ENCODE data around the gene KCNK10. TPM values are rescaled to one million over a fixed set of nuclear protein-coding genes. Genes with fewer than 3 reads are reported as not detected.

Gene KCNK10
- total RNA-seq, 2 experiments from 2014 or later = not detected

DNA sequence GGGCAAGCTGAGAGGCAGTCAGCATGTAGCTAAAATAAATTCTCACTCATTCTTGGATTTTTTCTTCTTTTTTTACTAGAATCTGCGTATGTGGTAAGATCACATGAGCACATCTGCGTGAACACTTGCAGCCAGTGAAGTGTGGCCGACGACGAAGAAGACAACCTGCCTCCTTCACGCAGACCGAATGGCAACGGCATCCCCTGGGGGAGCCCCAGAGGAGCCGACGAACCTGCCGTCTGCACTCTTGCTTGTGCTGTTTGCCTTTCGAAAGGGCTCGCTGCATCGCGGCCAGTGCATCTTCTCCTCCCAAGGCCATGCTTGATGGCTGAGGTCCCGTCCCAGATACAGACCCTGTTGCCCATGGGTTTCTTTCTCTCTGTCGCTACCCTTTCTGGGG is 113.8 kb downstream of the KCNK10 start:
- H3K36me3 ChIP-seq (ENCODE audit: insufficient read depth, low read length) = no peaks in the 10 kb centered on the region
- TF ChIP-seq, protein P1, sequence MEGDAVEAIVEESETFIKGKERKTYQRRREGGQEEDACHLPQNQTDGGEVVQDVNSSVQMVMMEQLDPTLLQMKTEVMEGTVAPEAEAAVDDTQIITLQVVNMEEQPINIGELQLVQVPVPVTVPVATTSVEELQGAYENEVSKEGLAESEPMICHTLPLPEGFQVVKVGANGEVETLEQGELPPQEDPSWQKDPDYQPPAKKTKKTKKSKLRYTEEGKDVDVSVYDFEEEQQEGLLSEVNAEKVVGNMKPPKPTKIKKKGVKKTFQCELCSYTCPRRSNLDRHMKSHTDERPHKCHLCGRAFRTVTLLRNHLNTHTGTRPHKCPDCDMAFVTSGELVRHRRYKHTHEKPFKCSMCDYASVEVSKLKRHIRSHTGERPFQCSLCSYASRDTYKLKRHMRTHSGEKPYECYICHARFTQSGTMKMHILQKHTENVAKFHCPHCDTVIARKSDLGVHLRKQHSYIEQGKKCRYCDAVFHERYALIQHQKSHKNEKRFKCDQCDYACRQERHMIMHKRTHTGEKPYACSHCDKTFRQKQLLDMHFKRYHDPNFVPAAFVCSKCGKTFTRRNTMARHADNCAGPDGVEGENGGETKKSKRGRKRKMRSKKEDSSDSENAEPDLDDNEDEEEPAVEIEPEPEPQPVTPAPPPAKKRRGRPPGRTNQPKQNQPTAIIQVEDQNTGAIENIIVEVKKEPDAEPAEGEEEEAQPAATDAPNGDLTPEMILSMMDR (IDR thresholded peaks at IDR 0.05) = no peak
- H3K27ac ChIP-seq (ENCODE audit: low read depth in 1 of 2, low read length in 2 of 2) = no peak overlapping the region
- DNase-seq (no peak), ATAC-seq (ENCODE audit: poor library complexity) (no peak)
- H3K4me3 ChIP-seq (ENCODE audit: low read length) = no peak overlapping the region
- ChIA-PET POLR2A (no interaction called here), CTCF (no interaction called here)
- no peaks in the 10 kb centered on the region for H3K9me3 Mint-ChIP-seq
- no peaks in the 10 kb centered on the region for H3K4me1 ChIP-seq (ENCODE audit: insufficient read depth, low read length)
- H3K27me3 Mint-ChIP-seq = peaks cover 62% of the 10 kb centered on the region
- H3K4me1 Mint-ChIP-seq (ENCODE audit: low read depth) = no peaks in the 10 kb centered on the region
- H3K36me3 Mint-ChIP-seq (ENCODE audit: low read depth) = no peaks in the 10 kb centered on the region
- no peak overlapping the region for H3K4me3 Mint-ChIP-seq
- intact Hi-C loops (cut with DNase I, micrococcal nuclease) = no loop called here
- H3K27me3 ChIP-seq (ENCODE audit: control insufficient read depth in 1 of 2, insufficient read depth in 2 of 2, low read length in 2 of 2) = peaks cover 6 to 8% of the 10 kb centered on the region in 2 experiments
- H3K27ac Mint-ChIP-seq = no peak overlapping the region
- no peaks in the 10 kb centered on the region for H3K9me3 ChIP-seq (ENCODE audit: control insufficient read depth in 1 of 2, insufficient read depth in 1 of 2, low read length in 2 of 2)

DNA sequence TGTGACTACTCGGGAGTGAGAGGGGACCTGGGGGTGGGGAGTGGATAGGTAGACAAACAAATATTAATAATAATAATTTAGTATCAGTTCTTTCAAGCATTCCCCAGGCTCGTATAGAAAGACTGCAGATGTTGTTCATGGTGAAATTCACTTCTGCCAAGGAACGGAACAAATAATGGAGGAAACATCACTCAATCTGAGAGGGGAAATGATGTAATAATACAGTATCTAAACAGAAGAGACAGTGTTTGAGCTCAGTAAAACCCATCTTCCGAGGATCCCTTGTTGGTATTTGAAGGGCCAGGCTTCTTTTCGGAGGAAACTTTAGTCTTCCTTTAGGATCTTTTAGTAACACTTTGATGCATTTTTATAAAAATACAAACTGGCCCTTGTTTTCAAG is 114.2 kb downstream of the KCNK10 start:
- Mint-ChIP-seq H3K36me3 (ENCODE audit: low read depth) (no peaks in the 10 kb centered on the region), H3K27me3 (peaks cover 63% of the 10 kb centered on the region), H3K4me3 (no peak overlapping the region), H3K9me3 (no peaks in the 10 kb centered on the region), H3K4me1 (ENCODE audit: low read depth) (no peaks in the 10 kb centered on the region), H3K27ac (no peak overlapping the region)
- no peaks in the 10 kb centered on the region for H3K9me3 ChIP-seq (ENCODE audit: control insufficient read depth in 1 of 2, insufficient read depth in 1 of 2, low read length in 2 of 2)
- CTCF ChIA-PET = no interaction called here
- H3K27me3 ChIP-seq (ENCODE audit: control insufficient read depth in 1 of 2, insufficient read depth in 2 of 2, low read length in 2 of 2) = peaks cover 6 to 8% of the 10 kb centered on the region in 2 experiments
- TF ChIP-seq, protein P1 (IDR thresholded peaks at IDR 0.05) = no peak
- POLR2A ChIA-PET = no interaction called here
- intact Hi-C loops (cut with DNase I, micrococcal nuclease) = no loop called here
- no peaks in the 10 kb centered on the region for H3K4me1 ChIP-seq (ENCODE audit: insufficient read depth, low read length)
- H3K4me3 ChIP-seq (ENCODE audit: low read length) = no peak overlapping the region
- no peak overlapping the region for H3K27ac ChIP-seq (ENCODE audit: low read depth in 1 of 2, low read length in 2 of 2)
- DNase-seq (no peak), ATAC-seq (ENCODE audit: poor library complexity) (no peak)
- no peaks in the 10 kb centered on the region for H3K36me3 ChIP-seq (ENCODE audit: insufficient read depth, low read length)

- H3K36me3 Mint-ChIP-seq (ENCODE audit: low read depth) = no peaks in the 10 kb centered on the region
- H3K4me1 Mint-ChIP-seq (ENCODE audit: low read depth) = no peaks in the 10 kb centered on the region
- ATAC-seq (ENCODE audit: poor library complexity) (no peak), DNase-seq (no peak)
- ChIA-PET CTCF (no interaction called here), POLR2A (no interaction called here)
- Histone ChIP-seq H3K27ac (ENCODE audit: low read depth in 1 of 2, low read length in 2 of 2) (no peak overlapping the region), H3K4me1 (ENCODE audit: insufficient read depth, low read length) (no peaks in the 10 kb centered on the region), H3K36me3 (ENCODE audit: insufficient read depth, low read length) (no peaks in the 10 kb centered on the region), H3K9me3 (ENCODE audit: control insufficient read depth in 1 of 2, insufficient read depth in 1 of 2, low read length in 2 of 2) (no peaks in the 10 kb centered on the region), H3K27me3 (ENCODE audit: control insufficient read depth in 1 of 2, insufficient read depth in 2 of 2, low read length in 2 of 2) (peaks cover 0 to 3% of the 10 kb centered on the region in 2 experiments), H3K4me3 (ENCODE audit: low read length) (no peak overlapping the region)
- no peak overlapping the region for H3K27ac Mint-ChIP-seq
- intact Hi-C loops (cut with DNase I, micrococcal nuclease) = no loop called here
- TF ChIP-seq, protein P1 (IDR thresholded peaks at IDR 0.05) = no peak
- H3K9me3 Mint-ChIP-seq = no peaks in the 10 kb centered on the region
- H3K27me3 Mint-ChIP-seq = peaks cover 55% of the 10 kb centered on the region
- no peak overlapping the region for H3K4me3 Mint-ChIP-seq
Measured at GRCh38 chr14:88204221-88204620, 118.8 kb downstream of the KCNK10 start.
